ENCODE measurements around the gene SPRN.

Gene SPRN

GRCh38 chr10:133454204-133454893 lies 29.9 kb upstream of the SPRN start:
- DNase-seq = no peak
- H3K27ac ChIP-seq = no peak overlapping the region
- H3K27me3 ChIP-seq (ENCODE audit: insufficient read depth, low read depth, severe bottlenecking) = no peaks in the 10 kb centered on the region
- no peaks in the 10 kb centered on the region for H3K9me3 ChIP-seq (ENCODE audit: severe bottlenecking)
- H3K4me3 ChIP-seq (ENCODE audit: low read depth, low read length) = no peak overlapping the region
- H3K36me3 ChIP-seq = no peaks in the 10 kb centered on the region
- TF ChIP-seq CTCF (IDR thresholded peaks at IDR 0.05; ENCODE audit: low read depth, low read length) = no peak

GRCh38 chr10:133453516-133454203 lies 29.2 kb upstream of the SPRN start, which contains the start of gene SCART1:
Gene SCART1 (plus strand): TSS chr10:133453945. CDS start chr10:133453998, 53 bp downstream.
- H3K27me3 ChIP-seq (ENCODE audit: insufficient read depth, low read depth, severe bottlenecking) = no peaks in the 10 kb centered on the region
- no peak for DNase-seq
- no peaks in the 10 kb centered on the region for H3K36me3 ChIP-seq
- H3K9me3 ChIP-seq (ENCODE audit: severe bottlenecking) = peaks cover 1% of the 10 kb centered on the region
- no peak for TF ChIP-seq CTCF (IDR thresholded peaks at IDR 0.05; ENCODE audit: low read depth, low read length)
- no peak within 1 kb of the TSS for H3K4me3 ChIP-seq (ENCODE audit: low read depth, low read length)
- no peak within 1 kb of the TSS for H3K27ac ChIP-seq

GRCh38 chr10:133452453-133452852 lies 28.0 kb upstream of the SPRN start:
- DNase-seq = no peak
- Histone ChIP-seq H3K9me3 (ENCODE audit: severe bottlenecking) (peaks cover 10% of the 10 kb centered on the region), H3K36me3 (no peaks in the 10 kb centered on the region), H3K27me3 (ENCODE audit: insufficient read depth, low read depth, severe bottlenecking) (no peaks in the 10 kb centered on the region), H3K27ac (no peak overlapping the region), H3K4me3 (ENCODE audit: low read depth, low read length) (no peak overlapping the region)
- no peak for TF ChIP-seq CTCF (IDR thresholded peaks at IDR 0.05; ENCODE audit: low read depth, low read length)

GRCh38 chr10:133451346-133451745 lies 26.9 kb upstream of the SPRN start:
- no peak overlapping the region for H3K4me3 ChIP-seq (ENCODE audit: low read depth, low read length)
- H3K27ac ChIP-seq = no peak overlapping the region
- no peak for TF ChIP-seq CTCF (IDR thresholded peaks at IDR 0.05; ENCODE audit: low read depth, low read length)
- H3K9me3 ChIP-seq (ENCODE audit: severe bottlenecking) = peaks cover 15% of the 10 kb centered on the region
- no peaks in the 10 kb centered on the region for H3K27me3 ChIP-seq (ENCODE audit: insufficient read depth, low read depth, severe bottlenecking)
- no peak for DNase-seq
- no peaks in the 10 kb centered on the region for H3K36me3 ChIP-seq

GRCh38 chr10:133448120-133448519 lies 23.7 kb upstream of the SPRN start:
- no peak for TF ChIP-seq CTCF (IDR thresholded peaks at IDR 0.05; ENCODE audit: low read depth, low read length)
- Histone ChIP-seq H3K4me3 (ENCODE audit: low read depth, low read length) (no peak overlapping the region), H3K36me3 (no peaks in the 10 kb centered on the region), H3K27me3 (ENCODE audit: insufficient read depth, low read depth, severe bottlenecking) (no peaks in the 10 kb centered on the region), H3K9me3 (ENCODE audit: severe bottlenecking) (peaks cover 21% of the 10 kb centered on the region), H3K27ac (no peak overlapping the region)
- DNase-seq = no peak
